Stimulated activated CD8-positive, alpha-beta memory T cell treated with anti-CD3 and anti-CD28 coated beads, Interleukin-7, amount 100 ng/mL, for 1 hour (primary cell): Measurements from ENCODE around the gene ZNF668.
"Not testable (repeated sequence)": the region's sequence is repeated elsewhere in the genome, so short reads cannot be mapped to it uniquely, and the experiment has no call there.

Source experiments
- DNase-seq, 2 donors: peaks; one replicate each; pipeline ENCODE4 v3.0.0-alpha.2; 2020; ENCODE audit warnings: low read depth in 2 of 2

Gene ZNF668

DNA sequence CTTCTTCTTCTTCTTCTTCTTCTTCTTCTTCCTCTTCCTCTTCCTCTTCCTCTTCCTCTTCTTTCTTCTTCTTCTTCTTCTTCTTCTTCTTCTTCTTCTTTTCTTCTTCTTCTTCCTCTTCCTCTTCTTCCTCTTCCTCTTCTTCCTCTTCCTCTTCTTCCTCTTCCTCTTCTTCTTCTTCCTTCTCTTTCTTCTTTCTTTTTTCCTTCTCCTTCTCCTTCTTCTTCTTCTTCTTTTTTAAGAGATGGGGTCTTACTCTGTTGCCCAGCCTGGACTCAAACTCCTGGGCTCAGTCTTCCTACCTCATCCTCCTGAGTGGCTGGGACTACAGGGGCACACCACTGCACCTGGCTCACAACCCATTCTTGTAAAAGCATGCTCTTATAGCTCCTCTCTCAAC, 60.7 kb downstream of the ZNF668 start:
- DNase-seq, result not testable (repeated sequence)

DNA sequence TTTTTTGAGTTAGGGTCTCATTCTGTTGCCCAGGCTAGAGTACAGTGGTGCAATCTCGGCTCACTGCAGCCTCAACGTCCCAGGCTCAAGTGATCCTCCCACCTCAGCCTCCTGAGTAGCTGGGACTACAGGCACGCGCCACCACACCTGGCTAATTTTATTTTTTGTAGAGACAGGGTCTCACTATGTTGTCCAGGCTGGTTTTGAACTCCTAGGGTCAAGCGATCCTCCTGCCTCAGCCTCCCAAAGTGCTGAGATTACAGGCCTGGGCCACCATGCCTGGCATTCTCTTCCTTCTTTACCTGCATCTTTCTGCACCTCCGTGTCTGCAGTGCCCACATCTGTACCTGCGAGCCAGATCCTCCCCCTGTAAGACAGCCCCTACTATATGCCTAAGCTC, 62.2 kb downstream of the ZNF668 start:
- DNase-seq, result not testable (repeated sequence)
